Hypothalamus (tissue), 51 donors: Measurements from ENCODE around the gene DEFB124.
"Not testable (repeated sequence)": the region's sequence is repeated elsewhere in the genome, so short reads cannot be mapped to it uniquely, and the experiment has no call there.

Source experiments
- DNase-seq, 51 donors: peaks; one replicate each; lab custom pipeline; 2025; lab: John Stamatoyannopoulos, UW

DEFB124 gene

GRCh38 chr20:31430568-31431115 lies 44.3 kb downstream of the DEFB124 start:
- no peak for DNase-seq

GRCh38 chr20:31427576-31427975 lies 47.4 kb downstream of the DEFB124 start:
- DNase-seq = not testable (repeated sequence)

- not testable (repeated sequence) for DNase-seq
These were observed 47.9 kb downstream of the DEFB124 start for GRCh38 chr20:31426891-31427551.

GRCh38 chr20:31425797-31426196 lies 49.1 kb downstream of the DEFB124 start:
- DNase-seq = no peak

GRCh38 chr20:31418307-31418706 lies 56.6 kb downstream of the DEFB124 start:
- no peak for DNase-seq

- DNase-seq = no peak
These were observed 59.3 kb downstream of the DEFB124 start for GRCh38 chr20:31415653-31416052.
